Keratinocyte (primary cell): ENCODE results near the gene RAI1.

Source experiments
- EZH2 ChIP-seq: IDR thresholded peaks from one replicate; pipeline ENCODE4 v1.6.1; 2012; ENCODE audit warnings: inconsistent platforms, mild to moderate bottlenecking, low read length, moderate library complexity
- TF ChIP-seq, protein P1 (sequence below), 3 experiments: IDR thresholded peaks in 1 of 3; conservative IDR thresholded peaks in 1 of 3; optimal IDR thresholded peaks in 1 of 3; 2 replicates in 2 of 3; 3 replicates in 1 of 3; pipeline versions ENCODE3 to v1.5.1; 2011; ENCODE audit warnings: low read length in 3 of 3, mild to moderate bottlenecking in 3 of 3, moderate library complexity in 2 of 3, control low read depth in 1 of 3, inconsistent platforms in 1 of 3; ENCODE audit not compliant: insufficient read depth in 2 of 3; ENCODE audit errors: extremely low read depth in 1 of 3

GRCh38 chr17:17795946-17796786 is 114.9 kb downstream of the RAI1 start:
- TF ChIP-seq, protein P1, sequence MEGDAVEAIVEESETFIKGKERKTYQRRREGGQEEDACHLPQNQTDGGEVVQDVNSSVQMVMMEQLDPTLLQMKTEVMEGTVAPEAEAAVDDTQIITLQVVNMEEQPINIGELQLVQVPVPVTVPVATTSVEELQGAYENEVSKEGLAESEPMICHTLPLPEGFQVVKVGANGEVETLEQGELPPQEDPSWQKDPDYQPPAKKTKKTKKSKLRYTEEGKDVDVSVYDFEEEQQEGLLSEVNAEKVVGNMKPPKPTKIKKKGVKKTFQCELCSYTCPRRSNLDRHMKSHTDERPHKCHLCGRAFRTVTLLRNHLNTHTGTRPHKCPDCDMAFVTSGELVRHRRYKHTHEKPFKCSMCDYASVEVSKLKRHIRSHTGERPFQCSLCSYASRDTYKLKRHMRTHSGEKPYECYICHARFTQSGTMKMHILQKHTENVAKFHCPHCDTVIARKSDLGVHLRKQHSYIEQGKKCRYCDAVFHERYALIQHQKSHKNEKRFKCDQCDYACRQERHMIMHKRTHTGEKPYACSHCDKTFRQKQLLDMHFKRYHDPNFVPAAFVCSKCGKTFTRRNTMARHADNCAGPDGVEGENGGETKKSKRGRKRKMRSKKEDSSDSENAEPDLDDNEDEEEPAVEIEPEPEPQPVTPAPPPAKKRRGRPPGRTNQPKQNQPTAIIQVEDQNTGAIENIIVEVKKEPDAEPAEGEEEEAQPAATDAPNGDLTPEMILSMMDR (optimal IDR thresholded peaks at IDR 0.05 in 1 of 3, IDR thresholded peaks at IDR 0.05 in 1 of 3, conservative IDR thresholded peaks at IDR 0.05 in 1 of 3; ENCODE audit: extremely low read depth in 1 of 3, insufficient read depth in 2 of 3, low read length in 3 of 3), result no peak
- no peak for TF ChIP-seq EZH2
